ENCODE results near the gene NTHL1. TPM values are rescaled to one million over a fixed set of nuclear protein-coding genes. Genes with fewer than 3 reads are reported as not detected.

Gene NTHL1
- total and polyA plus RNA-seq, 3 experiments from 2014 or later = 16.3 to 29.5 (median 28.7) TPM

GRCh38 chr16:2075631-2076030, 28.0 kb upstream of the NTHL1 start:
- H3K27me3 ChIP-seq (ENCODE audit: insufficient read depth, low read length, poor library complexity, severe bottlenecking) = no peaks in the 10 kb centered on the region
- no peak overlapping the region for H3K4me3 Mint-ChIP-seq
- no peak overlapping the region for H3K27ac ChIP-seq (ENCODE audit: low read depth, low read length)
- H3K27ac Mint-ChIP-seq = no peak overlapping the region
- H3K4me1 ChIP-seq (ENCODE audit: insufficient read depth, low read length) = no peaks in the 10 kb centered on the region
- no peaks in the 10 kb centered on the region for H3K36me3 ChIP-seq (ENCODE audit: insufficient read depth, low read length)
- no peak overlapping the region for H3K4me3 ChIP-seq (ENCODE audit: low read length)
- peaks cover 0 to 1% of the 10 kb centered on the region in 2 donors for H3K27me3 Mint-ChIP-seq
- DNase-seq = no peak
- POLR2A ChIA-PET = no interaction called here
- H3K4me1 Mint-ChIP-seq = no peaks in the 10 kb centered on the region
- peaks cover 0 to 70% (median 1%) of the 10 kb centered on the region in 3 donors for H3K36me3 Mint-ChIP-seq
- no peaks in the 10 kb centered on the region for H3K9me3 Mint-ChIP-seq
- CTCF ChIA-PET = no interaction called here
- H3K9me3 ChIP-seq (ENCODE audit: low read length) = no peaks in the 10 kb centered on the region

- ChIA-PET CTCF (interaction anchor here (0.7 kb wide), 1 partner anchor 66 kb away, joined by 4 read pairs; no protein-coding TSS in a partner anchor), POLR2A (no interaction called here)
- H3K36me3 ChIP-seq (ENCODE audit: insufficient read depth, low read length) = no peaks in the 10 kb centered on the region
These were observed 26.4 kb upstream of the NTHL1 start for GRCh38 chr16:2074071-2074470.

DNA sequence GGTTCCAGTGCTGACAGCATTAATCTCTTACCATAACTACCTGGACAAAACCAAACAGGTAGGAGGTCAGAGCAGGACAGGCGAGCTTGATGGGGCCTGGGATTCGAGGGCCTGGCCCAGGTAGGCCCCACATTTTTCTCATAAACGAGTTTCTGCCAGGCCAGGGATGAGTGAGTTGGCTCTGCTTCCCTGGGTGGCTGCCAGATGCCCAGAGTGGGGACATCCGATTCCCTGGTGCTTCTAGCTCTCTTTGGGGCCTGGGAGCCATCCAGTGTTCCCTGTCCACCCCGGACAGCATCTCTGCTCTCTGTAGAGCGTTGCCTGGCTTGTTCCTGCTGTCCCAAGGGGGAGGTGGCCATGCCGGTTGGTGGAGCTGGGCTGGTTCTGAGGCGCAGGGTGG, 25.3 kb upstream of the NTHL1 start:
- Mint-ChIP-seq H3K27me3 (peaks cover 0 to 1% of the 10 kb centered on the region in 2 donors), H3K36me3 (peaks cover 0 to 72% (median 6%) of the 10 kb centered on the region in 3 donors), H3K4me1 (no peaks in the 10 kb centered on the region), H3K9me3 (no peaks in the 10 kb centered on the region), H3K4me3 (no peak overlapping the region), H3K27ac (no peak overlapping the region)
- no peak for DNase-seq
- no peaks in the 10 kb centered on the region for H3K4me1 ChIP-seq (ENCODE audit: insufficient read depth, low read length)
- H3K27ac ChIP-seq (ENCODE audit: low read depth, low read length) = no peak overlapping the region
- H3K27me3 ChIP-seq (ENCODE audit: insufficient read depth, low read length, poor library complexity, severe bottlenecking) = no peaks in the 10 kb centered on the region
- H3K36me3 ChIP-seq (ENCODE audit: insufficient read depth, low read length) = no peaks in the 10 kb centered on the region
- ChIA-PET POLR2A (no interaction called here), CTCF (no interaction called here)
- no peak overlapping the region for H3K4me3 ChIP-seq (ENCODE audit: low read length)
- H3K9me3 ChIP-seq (ENCODE audit: low read length) = no peaks in the 10 kb centered on the region

More at GRCh38 chr16:2074071-2074470, 26.4 kb upstream of the NTHL1 start:
- Mint-ChIP-seq H3K27ac (no peak overlapping the region), H3K27me3 (peaks cover 0 to 1% of the 10 kb centered on the region in 2 donors), H3K4me1 (no peaks in the 10 kb centered on the region), H3K9me3 (no peaks in the 10 kb centered on the region), H3K36me3 (peaks cover 0 to 71% (median 5%) of the 10 kb centered on the region in 3 donors), H3K4me3 (no peak overlapping the region)
- H3K9me3 ChIP-seq (ENCODE audit: low read length) = no peaks in the 10 kb centered on the region
- H3K27me3 ChIP-seq (ENCODE audit: insufficient read depth, low read length, poor library complexity, severe bottlenecking) = no peaks in the 10 kb centered on the region
- H3K27ac ChIP-seq (ENCODE audit: low read depth, low read length) = no peak overlapping the region
- H3K4me1 ChIP-seq (ENCODE audit: insufficient read depth, low read length) = no peaks in the 10 kb centered on the region
- H3K4me3 ChIP-seq (ENCODE audit: low read length) = no peak overlapping the region
- DNase-seq = no peak

- Mint-ChIP-seq H3K27me3 (no peaks in the 10 kb centered on the region), H3K4me1 (no peaks in the 10 kb centered on the region), H3K27ac (peak overlapping the region in 1 of 8 donors; percentile 60), H3K9me3 (no peaks in the 10 kb centered on the region), H3K36me3 (peaks cover 0 to 69% (median 6%) of the 10 kb centered on the region in 3 donors), H3K4me3 (no peak overlapping the region)
- H3K36me3 ChIP-seq (ENCODE audit: insufficient read depth, low read length) = no peaks in the 10 kb centered on the region
- CTCF ChIA-PET = no interaction called here
- no peaks in the 10 kb centered on the region for H3K4me1 ChIP-seq (ENCODE audit: insufficient read depth, low read length)
- no peak overlapping the region for H3K4me3 ChIP-seq (ENCODE audit: low read length)
- no peaks in the 10 kb centered on the region for H3K27me3 ChIP-seq (ENCODE audit: insufficient read depth, low read length, poor library complexity, severe bottlenecking)
- DNase-seq = no peak
- no peaks in the 10 kb centered on the region for H3K9me3 ChIP-seq (ENCODE audit: low read length)
- POLR2A ChIA-PET = no interaction called here
- no peak overlapping the region for H3K27ac ChIP-seq (ENCODE audit: low read depth, low read length)
These were observed 24.0 kb upstream of the NTHL1 start for GRCh38 chr16:2071454-2072202.

DNA sequence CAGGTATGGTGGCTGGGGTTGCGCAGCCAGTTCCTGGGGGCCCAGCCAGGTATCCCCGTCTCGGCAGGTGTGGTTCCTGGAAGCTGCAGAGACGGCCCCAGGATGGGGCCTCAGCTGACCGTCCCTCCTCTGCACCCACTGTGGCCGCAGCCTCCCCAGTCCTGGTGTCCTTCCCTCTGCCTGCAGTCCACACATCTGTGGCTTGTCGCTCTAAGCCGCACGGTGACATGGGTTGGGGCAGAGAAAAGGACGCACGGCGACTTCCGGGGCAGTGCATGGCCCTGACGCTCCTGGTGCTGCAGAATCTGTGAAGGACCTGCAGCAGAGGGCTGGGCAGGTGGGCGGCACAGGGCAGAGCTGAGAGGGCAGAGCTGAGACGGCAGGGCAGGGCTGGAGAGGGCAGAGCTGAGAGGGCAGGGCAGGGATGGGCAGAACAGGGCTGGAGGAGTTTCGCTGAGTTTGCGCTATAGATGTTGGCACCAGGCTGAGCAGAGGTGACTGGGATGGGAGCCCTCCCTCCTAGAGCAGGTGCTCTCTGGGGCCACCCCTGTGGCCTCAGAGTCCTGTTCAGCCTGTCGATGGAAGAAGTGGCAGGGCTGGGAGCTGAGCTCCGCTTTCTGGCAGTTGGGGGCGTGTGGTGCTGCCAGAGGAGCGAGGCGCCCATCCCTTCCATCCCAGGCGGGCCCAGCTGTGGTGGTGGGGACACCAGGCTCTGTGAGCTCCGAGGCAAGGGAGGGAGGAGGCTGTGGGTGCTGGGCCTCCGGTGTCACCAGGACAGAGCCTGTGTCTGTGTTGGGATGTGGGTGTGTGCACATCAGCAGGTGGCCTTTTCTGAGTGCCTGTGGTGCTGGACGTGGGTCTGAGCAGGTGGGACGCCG, 23.2 kb upstream of the NTHL1 start:
- DNase-seq = no peak
- Histone ChIP-seq H3K4me3 (ENCODE audit: low read length) (no peak overlapping the region), H3K36me3 (ENCODE audit: insufficient read depth, low read length) (peaks cover 4% of the 10 kb centered on the region), H3K9me3 (ENCODE audit: low read length) (no peaks in the 10 kb centered on the region), H3K27me3 (ENCODE audit: insufficient read depth, low read length, poor library complexity, severe bottlenecking) (no peaks in the 10 kb centered on the region), H3K4me1 (ENCODE audit: insufficient read depth, low read length) (no peaks in the 10 kb centered on the region), H3K27ac (ENCODE audit: low read depth, low read length) (no peak overlapping the region)
- Mint-ChIP-seq H3K36me3 (peaks cover 0 to 74% (median 9%) of the 10 kb centered on the region in 3 donors), H3K4me3 (no peak overlapping the region), H3K4me1 (no peaks in the 10 kb centered on the region), H3K9me3 (no peaks in the 10 kb centered on the region), H3K27ac (no peak overlapping the region), H3K27me3 (no peaks in the 10 kb centered on the region)
- CTCF ChIA-PET = interaction anchor here (2.0 kb wide), 1 partner anchor 70 kb away, joined by 5 read pairs; no protein-coding TSS in a partner anchor
- POLR2A ChIA-PET = interaction anchor here (0.8 kb wide), 1 partner anchor 23 kb away, joined by 3 read pairs; the partner anchor contains the start of gene NTHL1

- no peaks in the 10 kb centered on the region for H3K9me3 Mint-ChIP-seq
- peaks cover 0 to 64% (median 8%) of the 10 kb centered on the region in 3 donors for H3K36me3 Mint-ChIP-seq
- CTCF ChIA-PET = interaction anchor here (0.7 kb wide), 1 partner anchor 17 kb away, joined by 3 read pairs; no protein-coding TSS in a partner anchor
- POLR2A ChIA-PET = no interaction called here
- no peaks in the 10 kb centered on the region for H3K4me1 Mint-ChIP-seq
- no peaks in the 10 kb centered on the region for H3K27me3 Mint-ChIP-seq
- no peak overlapping the region for H3K4me3 Mint-ChIP-seq
- no peaks in the 10 kb centered on the region for H3K9me3 ChIP-seq (ENCODE audit: low read length)
- H3K4me3 ChIP-seq (ENCODE audit: low read length) = no peak overlapping the region
- no peaks in the 10 kb centered on the region for H3K27me3 ChIP-seq (ENCODE audit: insufficient read depth, low read length, poor library complexity, severe bottlenecking)
- no peaks in the 10 kb centered on the region for H3K4me1 ChIP-seq (ENCODE audit: insufficient read depth, low read length)
- no peak overlapping the region for H3K27ac ChIP-seq (ENCODE audit: low read depth, low read length)
- DNase-seq = no peak
- peak overlapping the region in 3 of 8 donors; percentile 2 to 61 (median 17) for H3K27ac Mint-ChIP-seq
- peaks cover 8% of the 10 kb centered on the region for H3K36me3 ChIP-seq (ENCODE audit: insufficient read depth, low read length)
These were observed 18.5 kb upstream of the NTHL1 start for GRCh38 chr16:2066139-2066538.

- H3K27ac Mint-ChIP-seq = no peak overlapping the region
- Histone ChIP-seq H3K9me3 (ENCODE audit: low read length) (no peaks in the 10 kb centered on the region), H3K4me1 (ENCODE audit: insufficient read depth, low read length) (no peaks in the 10 kb centered on the region), H3K36me3 (ENCODE audit: insufficient read depth, low read length) (peaks cover 8% of the 10 kb centered on the region), H3K4me3 (ENCODE audit: low read length) (no peak overlapping the region), H3K27me3 (ENCODE audit: insufficient read depth, low read length, poor library complexity, severe bottlenecking) (no peaks in the 10 kb centered on the region), H3K27ac (ENCODE audit: low read depth, low read length) (no peak overlapping the region)
- CTCF ChIA-PET = no interaction called here
- H3K27me3 Mint-ChIP-seq = no peaks in the 10 kb centered on the region
- H3K4me3 Mint-ChIP-seq = no peak overlapping the region
- POLR2A ChIA-PET = interaction anchor here (0.7 kb wide), 1 partner anchor 76 kb away, joined by 13 read pairs; no protein-coding TSS in a partner anchor
- H3K4me1 Mint-ChIP-seq = no peaks in the 10 kb centered on the region
- peaks cover 0 to 62% (median 4%) of the 10 kb centered on the region in 3 donors for H3K36me3 Mint-ChIP-seq
- no peak for DNase-seq
- H3K9me3 Mint-ChIP-seq = no peaks in the 10 kb centered on the region
These were observed 16.8 kb upstream of the NTHL1 start for GRCh38 chr16:2064368-2064945.
